Coronary artery (tissue), 2 donors: ENCODE data around the gene HES4.
A peak's percentile ranks its signal among the peaks of the same experiment; 100 is the strongest.

ENCODE experiments used
- DNase-seq: peaks from one replicate; pipeline ENCODE4 v3.0.0-alpha.2; 2017; ENCODE audit warnings: low spot score
- H3K27ac ChIP-seq, 2 donors: fragments of 200-600 bp; sonication (generic); one replicate each; pipeline ENCODE4 v1.5.1; 2016 to 2019
- H3K4me3 ChIP-seq: fragments of 200-600 bp; sonication (generic); 2 replicates; pipeline ENCODE4 v1.5.1; 2016; ENCODE audit warnings: mild to moderate bottlenecking, moderate library complexity
- CTCF ChIP-seq: fragments of 200-600 bp; sonication (generic); IDR thresholded peaks from one replicate; pipeline ENCODE4 v1.5.1; 2019; ENCODE audit warnings: antibody characterized with exemption

HES4 gene

GRCh38 chr1:999725-1000356 lies at the start of gene HES4:
Gene HES4, minus strand, starts transcription at chr1:1000097. Its CDS starts 124 bp downstream, at chr1:999973.
- TF ChIP-seq CTCF: no peak
- DNase-seq: peak; percentile 96
- H3K27ac ChIP-seq: peak within 1 kb of the TSS; percentile 96 to 100
- peak within 1 kb of the TSS; percentile 89 for H3K4me3 ChIP-seq

DNA sequence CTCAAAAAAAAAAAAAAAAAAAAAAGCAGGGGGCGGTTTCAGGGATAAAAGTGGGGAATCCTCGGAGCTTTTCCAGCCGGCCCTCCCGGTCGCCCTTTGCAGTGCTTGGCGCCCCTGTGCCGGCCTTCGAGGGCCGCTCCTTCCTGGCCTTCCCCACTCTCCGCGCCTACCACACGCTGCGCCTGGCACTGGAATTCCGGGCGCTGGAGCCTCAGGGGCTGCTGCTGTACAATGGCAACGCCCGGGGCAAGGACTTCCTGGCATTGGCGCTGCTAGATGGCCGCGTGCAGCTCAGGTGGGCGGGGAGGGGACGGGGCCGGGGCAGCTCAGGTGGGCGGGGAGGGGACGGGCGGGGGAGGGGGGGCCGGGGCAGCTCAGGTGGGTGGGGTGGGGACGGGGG lies 48.9 kb upstream of the HES4 start:
- Histone ChIP-seq H3K27ac (no peak overlapping the region), H3K4me3 (no peak overlapping the region)
- no peak for DNase-seq
- TF ChIP-seq CTCF: no peak

DNA sequence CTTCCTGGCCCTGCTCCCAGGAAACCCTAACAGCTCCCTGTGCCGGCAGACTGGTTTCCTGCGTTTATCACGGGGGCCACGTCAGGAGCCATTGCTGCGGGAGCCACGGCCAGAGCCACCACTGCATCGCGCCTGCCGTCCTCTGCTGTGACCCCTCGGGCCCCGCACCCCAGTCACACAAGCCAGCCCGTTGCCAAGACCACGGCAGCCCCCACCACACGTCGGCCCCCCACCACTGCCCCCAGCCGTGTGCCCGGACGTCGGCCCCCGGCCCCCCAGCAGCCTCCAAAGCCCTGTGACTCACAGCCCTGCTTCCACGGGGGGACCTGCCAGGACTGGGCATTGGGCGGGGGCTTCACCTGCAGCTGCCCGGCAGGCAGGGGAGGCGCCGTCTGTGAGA lies 48.1 kb upstream of the HES4 start:
- no peak for TF ChIP-seq CTCF
- Histone ChIP-seq H3K4me3 (no peak overlapping the region), H3K27ac (no peak overlapping the region)
- no peak for DNase-seq

DNA sequence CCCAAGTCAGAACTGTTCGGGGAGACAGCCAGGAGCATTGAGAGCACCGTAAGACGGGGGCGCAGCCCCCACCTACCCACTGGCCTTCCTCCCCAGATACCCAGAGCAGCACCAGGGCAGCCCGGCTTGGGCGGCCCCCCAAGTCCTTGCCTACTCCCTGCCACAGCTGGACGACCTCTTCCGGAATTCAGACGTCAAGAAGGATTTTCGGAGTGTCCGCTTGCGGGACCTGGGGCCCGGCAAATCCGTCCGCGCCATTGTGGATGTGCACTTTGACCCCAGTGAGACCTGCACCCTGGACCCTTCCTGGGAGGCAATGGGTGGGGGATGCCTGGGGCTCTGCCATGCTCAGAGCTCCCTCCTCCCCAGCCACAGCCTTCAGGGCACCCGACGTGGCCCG lies 47.5 kb upstream of the HES4 start:
- TF ChIP-seq CTCF: no peak
- no peak for DNase-seq
- no peak overlapping the region for H3K27ac ChIP-seq
- no peak overlapping the region for H3K4me3 ChIP-seq

GRCh38 chr1:1046767-1047166 lies 46.9 kb upstream of the HES4 start:
- TF ChIP-seq CTCF: no peak
- Histone ChIP-seq H3K4me3 (no peak overlapping the region), H3K27ac (no peak overlapping the region)
- DNase-seq: no peak

- Histone ChIP-seq H3K4me3 (no peak overlapping the region), H3K27ac (no peak overlapping the region)
- DNase-seq: no peak
- no peak for TF ChIP-seq CTCF
These were observed 46.3 kb upstream of the HES4 start for GRCh38 chr1:1046243-1046642.

GRCh38 chr1:1045129-1045528 lies 45.2 kb upstream of the HES4 start:
- no peak for TF ChIP-seq CTCF
- DNase-seq: no peak
- Histone ChIP-seq H3K4me3 (no peak overlapping the region), H3K27ac (no peak overlapping the region)
